ENCODE measurements around the gene OBSCN.

The OBSCN gene, protein sequence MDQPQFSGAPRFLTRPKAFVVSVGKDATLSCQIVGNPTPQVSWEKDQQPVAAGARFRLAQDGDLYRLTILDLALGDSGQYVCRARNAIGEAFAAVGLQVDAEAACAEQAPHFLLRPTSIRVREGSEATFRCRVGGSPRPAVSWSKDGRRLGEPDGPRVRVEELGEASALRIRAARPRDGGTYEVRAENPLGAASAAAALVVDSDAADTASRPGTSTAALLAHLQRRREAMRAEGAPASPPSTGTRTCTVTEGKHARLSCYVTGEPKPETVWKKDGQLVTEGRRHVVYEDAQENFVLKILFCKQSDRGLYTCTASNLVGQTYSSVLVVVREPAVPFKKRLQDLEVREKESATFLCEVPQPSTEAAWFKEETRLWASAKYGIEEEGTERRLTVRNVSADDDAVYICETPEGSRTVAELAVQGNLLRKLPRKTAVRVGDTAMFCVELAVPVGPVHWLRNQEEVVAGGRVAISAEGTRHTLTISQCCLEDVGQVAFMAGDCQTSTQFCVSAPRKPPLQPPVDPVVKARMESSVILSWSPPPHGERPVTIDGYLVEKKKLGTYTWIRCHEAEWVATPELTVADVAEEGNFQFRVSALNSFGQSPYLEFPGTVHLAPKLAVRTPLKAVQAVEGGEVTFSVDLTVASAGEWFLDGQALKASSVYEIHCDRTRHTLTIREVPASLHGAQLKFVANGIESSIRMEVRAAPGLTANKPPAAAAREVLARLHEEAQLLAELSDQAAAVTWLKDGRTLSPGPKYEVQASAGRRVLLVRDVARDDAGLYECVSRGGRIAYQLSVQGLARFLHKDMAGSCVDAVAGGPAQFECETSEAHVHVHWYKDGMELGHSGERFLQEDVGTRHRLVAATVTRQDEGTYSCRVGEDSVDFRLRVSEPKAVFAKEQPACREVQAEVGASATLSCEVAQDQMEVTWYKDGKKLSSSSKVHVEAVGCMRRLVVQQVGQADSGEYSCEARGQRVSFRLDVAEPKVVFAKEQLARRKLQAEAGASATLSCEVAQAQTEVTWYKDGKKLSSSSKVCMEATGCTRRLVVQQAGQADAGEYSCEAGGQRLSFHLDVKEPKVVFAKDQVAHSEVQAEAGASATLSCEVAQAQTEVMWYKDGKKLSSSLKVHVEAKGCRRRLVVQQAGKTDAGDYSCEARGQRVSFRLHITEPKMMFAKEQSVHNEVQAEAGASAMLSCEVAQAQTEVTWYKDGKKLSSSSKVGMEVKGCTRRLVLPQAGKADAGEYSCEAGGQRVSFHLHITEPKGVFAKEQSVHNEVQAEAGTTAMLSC (N-terminal part only)

GRCh38 chr1:228207851-228208821, at the start of gene OBSCN:
Gene OBSCN (plus strand): TSS chr1:228208044. CDS start chr1:228211784, 3,740 bp downstream.
- TF ChIP-seq CTCF (IDR thresholded peaks at IDR 0.05): no peak

DNA sequence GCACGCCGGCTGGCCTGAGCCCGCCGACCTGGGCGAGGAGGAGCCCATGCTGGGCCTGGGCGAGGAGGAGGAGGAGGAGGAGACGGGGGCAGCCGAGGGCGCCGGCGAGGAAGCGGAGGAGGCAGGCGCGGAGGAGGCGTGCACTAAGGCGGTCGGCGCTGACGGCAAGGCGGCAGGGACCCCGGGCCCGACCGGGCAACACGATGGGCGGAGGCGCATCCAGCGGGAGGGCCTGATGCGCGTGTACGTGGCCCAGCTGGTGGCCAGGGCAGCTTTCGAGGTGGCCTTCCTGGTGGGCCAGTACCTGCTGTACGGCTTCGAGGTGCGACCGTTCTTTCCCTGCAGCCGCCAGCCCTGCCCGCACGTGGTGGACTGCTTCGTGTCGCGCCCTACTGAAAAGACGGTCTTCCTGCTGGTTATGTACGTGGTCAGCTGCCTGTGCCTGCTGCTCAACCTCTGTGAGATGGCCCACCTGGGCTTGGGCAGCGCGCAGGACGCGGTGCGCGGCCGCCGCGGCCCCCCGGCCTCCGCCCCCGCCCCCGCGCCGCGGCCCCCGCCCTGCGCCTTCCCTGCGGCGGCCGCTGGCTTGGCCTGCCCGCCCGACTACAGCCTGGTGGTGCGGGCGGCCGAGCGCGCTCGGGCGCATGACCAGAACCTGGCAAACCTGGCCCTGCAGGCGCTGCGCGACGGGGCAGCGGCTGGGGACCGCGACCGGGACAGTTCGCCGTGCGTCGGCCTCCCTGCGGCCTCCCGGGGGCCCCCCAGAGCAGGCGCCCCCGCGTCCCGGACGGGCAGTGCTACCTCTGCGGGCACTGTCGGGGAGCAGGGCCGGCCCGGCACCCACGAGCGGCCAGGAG, 49.5 kb upstream of the OBSCN start:
- no peak for TF ChIP-seq CTCF (IDR thresholded peaks at IDR 0.05)

- TF ChIP-seq CTCF (IDR thresholded peaks at IDR 0.05): no peak
Measured at GRCh38 chr1:228159008-228159665, 48.7 kb upstream of the OBSCN start.

GRCh38 chr1:228160201-228160761, 47.6 kb upstream of the OBSCN start:
- TF ChIP-seq CTCF (IDR thresholded peaks at IDR 0.05): no peak

- no peak for TF ChIP-seq CTCF (IDR thresholded peaks at IDR 0.05)
Measured at GRCh38 chr1:228161362-228161761, 46.5 kb upstream of the OBSCN start.

DNA sequence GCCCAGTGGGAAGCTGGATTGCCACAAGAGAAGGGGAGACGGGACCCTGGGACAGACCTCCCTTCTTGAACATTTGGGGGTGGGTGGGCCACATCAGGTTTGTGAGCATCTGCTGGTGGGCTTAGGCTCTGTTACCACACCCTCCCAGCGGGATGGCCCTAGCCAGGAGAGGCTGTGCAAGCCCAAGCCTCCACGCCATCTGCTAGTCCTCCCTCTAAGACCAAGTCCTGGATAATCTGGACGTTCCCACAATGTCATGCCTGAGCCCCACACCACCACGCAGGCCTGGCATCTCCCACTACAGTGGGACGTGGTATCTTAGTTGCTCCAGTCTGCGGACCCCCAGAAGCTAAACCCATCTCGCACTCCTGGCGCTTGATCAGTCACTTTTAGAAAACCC, 46.0 kb upstream of the OBSCN start:
- TF ChIP-seq CTCF (IDR thresholded peaks at IDR 0.05): no peak

All from LNCAP (cell line).